ENCODE measurements around the gene DGKA.

DNA sequence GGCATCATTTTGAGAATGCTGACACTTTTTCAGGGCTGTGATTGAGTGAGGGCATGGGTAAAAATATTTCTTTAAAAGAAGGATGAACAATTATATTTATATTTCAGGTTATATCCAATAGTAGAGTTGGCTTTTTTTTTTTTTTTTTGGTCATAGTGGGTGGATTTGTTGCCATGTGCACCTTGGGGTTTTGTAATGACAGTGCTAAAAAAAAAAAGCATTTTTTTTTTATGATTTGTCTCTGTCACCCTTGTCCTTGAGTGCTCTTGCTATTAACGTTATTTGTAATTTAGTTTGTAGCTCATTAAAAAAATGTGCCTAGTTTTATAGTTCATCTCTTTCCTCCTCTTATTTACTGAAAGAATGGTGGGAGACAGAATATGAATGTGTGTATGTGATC lies 41.5 kb downstream of the DGKA start:
- TF ChIP-seq, protein P1, sequence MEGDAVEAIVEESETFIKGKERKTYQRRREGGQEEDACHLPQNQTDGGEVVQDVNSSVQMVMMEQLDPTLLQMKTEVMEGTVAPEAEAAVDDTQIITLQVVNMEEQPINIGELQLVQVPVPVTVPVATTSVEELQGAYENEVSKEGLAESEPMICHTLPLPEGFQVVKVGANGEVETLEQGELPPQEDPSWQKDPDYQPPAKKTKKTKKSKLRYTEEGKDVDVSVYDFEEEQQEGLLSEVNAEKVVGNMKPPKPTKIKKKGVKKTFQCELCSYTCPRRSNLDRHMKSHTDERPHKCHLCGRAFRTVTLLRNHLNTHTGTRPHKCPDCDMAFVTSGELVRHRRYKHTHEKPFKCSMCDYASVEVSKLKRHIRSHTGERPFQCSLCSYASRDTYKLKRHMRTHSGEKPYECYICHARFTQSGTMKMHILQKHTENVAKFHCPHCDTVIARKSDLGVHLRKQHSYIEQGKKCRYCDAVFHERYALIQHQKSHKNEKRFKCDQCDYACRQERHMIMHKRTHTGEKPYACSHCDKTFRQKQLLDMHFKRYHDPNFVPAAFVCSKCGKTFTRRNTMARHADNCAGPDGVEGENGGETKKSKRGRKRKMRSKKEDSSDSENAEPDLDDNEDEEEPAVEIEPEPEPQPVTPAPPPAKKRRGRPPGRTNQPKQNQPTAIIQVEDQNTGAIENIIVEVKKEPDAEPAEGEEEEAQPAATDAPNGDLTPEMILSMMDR (IDR thresholded peaks at IDR 0.05), result no peak
- TF ChIP-seq POLR2A (IDR thresholded peaks at IDR 0.05), result no peak
